GM10248 (cell line): ENCODE measurements around the gene GALNT9.

ENCODE experiments used
- CTCF ChIA-PET: fragments of 300-600 bp; sonication (Branson Sonifier 250); formaldehyde crosslinking; extraction: SDS; loops from one replicate; lab custom pipeline; 2021; ENCODE audit warnings: antibody characterized with exemption; lab: Yijun Ruan, JAX
- POLR2A ChIA-PET: fragments of 350-650 bp; sonication (Branson Sonifier 250); formaldehyde crosslinking; extraction: SDS; loops from one replicate; lab custom pipeline; 2020; ENCODE audit warnings: antibody characterized with exemption; lab: Yijun Ruan, JAX
- DNase-seq: peaks from one replicate; pipeline ENCODE4 v3.0.0; 2012; ENCODE audit errors: extremely low spot score
- CTCF ChIP-seq: IDR thresholded peaks from 2 replicates; pipeline ENCODE4 v1.5.1; 2012; ENCODE audit warnings: mild to moderate bottlenecking, low read depth; ENCODE audit errors: extremely low read depth, missing control alignments, control extremely low read depth

Gene GALNT9

GRCh38 chr12:132329720-132330548, 545 bp upstream of the GALNT9 start:
- TF ChIP-seq CTCF, result no peak
- no peak for DNase-seq
- CTCF ChIA-PET, result interaction anchor here (1.5 kb wide), 1 partner anchor 13 kb away, joined by 3 read pairs; no protein-coding TSS in a partner anchor
- POLR2A ChIA-PET, result no interaction called here

- TF ChIP-seq CTCF, result no peak
- DNase-seq, result no peak
- POLR2A ChIA-PET, result no interaction called here
- CTCF ChIA-PET, result no interaction called here
Observed at GRCh38 chr12:132328282-132329029, 933 bp downstream of the GALNT9 start.

- POLR2A ChIA-PET, result no interaction called here
- CTCF ChIA-PET, result no interaction called here
- TF ChIP-seq CTCF, result no peak
- DNase-seq, result no peak
Observed at GRCh38 chr12:132327336-132328171, 1.8 kb downstream of the GALNT9 start.

- no peak for TF ChIP-seq CTCF
- ChIA-PET CTCF (no interaction called here), POLR2A (no interaction called here)
- no peak for DNase-seq
Observed at GRCh38 chr12:132326646-132327045, 2.7 kb downstream of the GALNT9 start.

GRCh38 chr12:132325733-132326130, 3.7 kb downstream of the GALNT9 start:
- ChIA-PET CTCF (no interaction called here), POLR2A (no interaction called here)
- no peak for TF ChIP-seq CTCF
- DNase-seq, result no peak
